GM12891 (cell line): ENCODE data around the gene ABHD5.

ENCODE experiments used
- DNase-seq: peaks from one replicate; pipeline ENCODE4 v3.0.0; 2011; ENCODE audit warnings: low spot score; ENCODE audit not compliant: insufficient read length
- FAIRE-seq: peaks from 2 replicates; lab custom pipeline; 2011; peaks lifted over from hg19 to GRCh38; lab: Jason Lieb, UNC
- PAX5 ChIP-seq: IDR thresholded peaks from 2 replicates; pipeline ENCODE4 v1.6.1; 2011; ENCODE audit warnings: low read length, moderate library complexity, mild to moderate bottlenecking; ENCODE audit not compliant: insufficient read depth, severe bottlenecking
- POLR2A ChIP-seq: IDR thresholded peaks from 2 replicates; pipeline ENCODE4 v1.6.1; 2011; ENCODE audit warnings: low read depth, low read length, control low read depth
- POLR2AphosphoS5 ChIP-seq: IDR thresholded peaks from 2 replicates; pipeline ENCODE4 v1.6.1; 2011; ENCODE audit warnings: low read depth, low read length, control low read depth
- POU2F2 ChIP-seq: IDR thresholded peaks from 2 replicates; pipeline ENCODE4 v1.6.1; 2011; ENCODE audit warnings: low read depth, mild to moderate bottlenecking, control low read depth, low read length, moderate library complexity
- SPI1 ChIP-seq: IDR thresholded peaks from 2 replicates; pipeline ENCODE4 v1.6.1; 2011; ENCODE audit warnings: low read depth, low read length, control low read depth
- TAF1 ChIP-seq: IDR thresholded peaks from 2 replicates; pipeline ENCODE4 v1.6.1; 2011; ENCODE audit warnings: low read depth, low read length, control low read depth

ABHD5 gene

DNA sequence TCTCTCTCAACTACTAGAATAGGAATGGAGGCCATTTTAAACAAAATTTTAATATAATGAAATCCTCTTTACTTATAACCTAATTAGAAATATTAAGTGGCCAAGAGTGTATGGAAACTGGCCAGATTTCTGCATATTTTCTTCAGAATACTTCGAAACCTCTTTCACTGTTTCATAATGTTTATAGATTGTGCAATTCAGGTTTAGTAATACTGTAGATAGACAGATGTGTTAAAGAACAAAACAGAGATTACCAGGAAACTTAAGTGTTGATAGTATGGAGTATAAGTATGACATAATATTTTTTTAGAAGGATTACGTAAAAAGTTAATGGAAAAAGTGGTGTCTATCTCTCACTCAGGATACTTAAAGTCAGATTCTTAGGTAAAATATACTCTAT lies 4.7 kb downstream of the ABHD5 start:
- TF ChIP-seq PAX5 (no peak), POLR2A (no peak), TAF1 (no peak), POU2F2 (no peak), POLR2AphosphoS5 (no peak), SPI1 (no peak)
- DNase-seq: no peak
- no peak for FAIRE-seq

DNA sequence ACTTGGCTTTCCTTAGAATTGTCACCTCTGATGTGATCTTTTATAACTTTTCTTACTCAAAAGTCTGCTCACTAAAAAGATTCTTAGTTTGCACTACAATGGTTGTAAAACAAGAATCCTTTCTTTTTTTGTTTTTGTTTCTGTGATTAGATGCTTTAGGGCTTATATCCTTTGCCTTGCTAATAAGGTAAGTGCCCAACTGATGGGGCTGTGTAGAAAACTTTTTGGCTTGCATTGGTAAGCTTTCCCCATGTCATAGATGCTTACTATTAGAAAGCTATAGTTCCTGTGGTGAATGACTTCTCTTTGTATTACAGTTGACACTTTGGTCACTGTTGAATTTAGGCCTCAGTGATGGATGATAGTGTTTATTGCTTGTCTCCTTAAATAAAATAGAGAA lies 5.1 kb downstream of the ABHD5 start:
- FAIRE-seq: no peak
- DNase-seq: no peak
- TF ChIP-seq TAF1 (no peak), POLR2A (no peak), POLR2AphosphoS5 (no peak), SPI1 (no peak), POU2F2 (no peak), PAX5 (no peak)

DNA sequence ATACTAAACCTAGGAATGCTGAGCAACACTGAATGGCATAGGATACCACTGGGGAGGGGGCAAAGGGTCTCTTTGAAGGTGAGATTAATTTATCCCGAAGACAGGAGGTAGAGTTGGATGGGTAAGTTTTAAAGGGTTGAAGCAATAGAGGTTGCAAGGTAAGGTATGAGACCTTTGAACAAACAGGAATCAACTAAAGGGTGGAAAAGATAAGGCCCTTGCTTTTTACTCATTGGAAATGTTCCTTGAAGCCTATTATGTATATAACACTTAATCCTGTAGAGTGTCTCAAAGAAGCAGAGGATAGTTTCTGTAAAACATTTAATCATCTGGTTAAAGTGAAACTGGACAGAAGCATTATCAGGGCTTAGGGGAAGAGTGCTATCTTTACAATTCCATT lies 5.7 kb downstream of the ABHD5 start:
- FAIRE-seq (no peak), DNase-seq (no peak)
- no peak for TF ChIP-seq POLR2A
- TF ChIP-seq SPI1: no peak
- no peak for TF ChIP-seq TAF1

DNA sequence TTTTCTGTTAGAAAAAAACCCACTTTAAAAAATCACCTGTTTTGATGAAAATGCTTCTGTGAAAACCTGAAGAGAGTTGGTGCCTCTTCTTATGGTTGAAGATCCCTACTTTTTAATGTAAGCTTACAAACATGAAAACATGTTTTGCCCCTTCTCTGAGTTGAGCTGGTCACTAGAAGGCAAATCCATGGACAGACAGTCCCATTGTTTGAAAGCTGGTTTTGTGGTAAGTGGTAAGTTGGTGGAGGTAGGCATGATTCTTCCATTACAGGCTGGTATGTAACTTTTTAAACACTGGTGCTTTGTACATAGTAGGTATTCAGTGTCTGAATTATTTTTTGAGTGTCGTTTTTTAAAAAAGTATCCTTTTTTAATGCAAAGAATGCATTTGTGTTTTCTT lies 6.1 kb downstream of the ABHD5 start:
- DNase-seq (no peak), FAIRE-seq (no peak)
- no peak for TF ChIP-seq POLR2A
- TF ChIP-seq PAX5: no peak
- TF ChIP-seq SPI1: no peak
- TF ChIP-seq TAF1: no peak
- no peak for TF ChIP-seq POU2F2
- TF ChIP-seq POLR2AphosphoS5: no peak

DNA sequence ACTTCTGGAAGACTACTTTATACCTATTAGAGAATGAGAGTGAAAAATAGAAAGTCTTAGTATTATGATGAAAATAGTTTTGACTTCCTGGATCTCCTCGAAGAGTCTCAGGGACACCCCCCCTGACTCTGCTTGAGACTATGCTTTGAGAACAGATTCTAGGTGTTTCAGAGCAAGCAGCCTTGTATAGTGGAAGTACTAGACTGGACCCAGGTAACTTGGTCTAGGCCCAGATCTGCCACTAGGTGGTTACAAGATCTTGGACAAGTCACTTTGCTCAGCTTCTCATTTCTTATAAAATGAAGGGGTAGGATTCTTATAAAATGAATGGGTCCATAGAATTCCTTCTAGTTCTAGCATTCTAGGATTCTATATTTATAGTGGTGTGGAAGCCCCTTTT lies 9.1 kb downstream of the ABHD5 start:
- FAIRE-seq: no peak
- DNase-seq: peak; percentile 7
- no peak for TF ChIP-seq POLR2AphosphoS5
- no peak for TF ChIP-seq POU2F2
- no peak for TF ChIP-seq SPI1
- no peak for TF ChIP-seq PAX5
- no peak for TF ChIP-seq POLR2A
- TF ChIP-seq TAF1: no peak

DNA sequence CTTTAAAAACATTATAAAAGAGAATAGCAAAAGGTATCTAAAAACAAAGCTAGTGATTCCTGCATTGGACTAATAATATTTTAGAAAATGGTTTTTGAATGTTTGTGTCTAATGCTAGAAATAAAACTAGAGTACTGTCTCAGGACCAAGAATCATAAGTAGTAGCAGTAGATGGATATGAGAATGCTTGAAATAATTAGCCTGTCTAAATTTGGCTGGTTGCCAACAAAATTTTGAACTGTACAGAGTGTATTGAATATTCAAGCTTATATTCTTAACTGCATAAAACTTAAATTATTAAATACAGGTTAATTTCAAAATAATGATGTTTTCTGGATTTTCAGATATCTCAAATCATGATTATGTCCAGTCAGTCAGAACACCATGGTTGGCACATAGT lies 14.0 kb downstream of the ABHD5 start:
- FAIRE-seq: no peak
- TF ChIP-seq TAF1 (no peak), POLR2AphosphoS5 (no peak), SPI1 (no peak), PAX5 (no peak), POLR2A (no peak), POU2F2 (no peak)
- no peak for DNase-seq

DNA sequence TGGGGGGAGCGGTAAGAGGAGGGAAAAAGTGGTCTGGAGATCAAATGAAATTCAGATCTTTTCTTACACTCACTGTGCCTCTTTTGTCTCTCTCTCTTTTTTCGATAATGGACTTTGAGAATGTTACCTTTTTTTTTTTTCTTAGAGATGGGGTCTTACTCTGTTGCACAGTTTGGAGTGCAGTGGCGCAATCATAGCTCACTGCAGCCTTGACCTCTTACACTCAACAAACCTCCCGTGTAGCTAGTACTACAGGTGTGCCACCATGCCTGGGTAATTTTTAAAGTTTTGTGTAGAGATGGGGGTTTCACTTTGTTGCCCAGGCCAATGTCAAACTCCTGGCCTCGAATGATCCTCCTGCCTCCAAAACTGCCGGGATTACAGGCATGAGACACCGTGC lies 15.6 kb downstream of the ABHD5 start:
- FAIRE-seq: no peak
- DNase-seq: no peak
- TF ChIP-seq POLR2A (no peak), TAF1 (no peak), POU2F2 (no peak), PAX5 (no peak), POLR2AphosphoS5 (no peak), SPI1 (no peak)

DNA sequence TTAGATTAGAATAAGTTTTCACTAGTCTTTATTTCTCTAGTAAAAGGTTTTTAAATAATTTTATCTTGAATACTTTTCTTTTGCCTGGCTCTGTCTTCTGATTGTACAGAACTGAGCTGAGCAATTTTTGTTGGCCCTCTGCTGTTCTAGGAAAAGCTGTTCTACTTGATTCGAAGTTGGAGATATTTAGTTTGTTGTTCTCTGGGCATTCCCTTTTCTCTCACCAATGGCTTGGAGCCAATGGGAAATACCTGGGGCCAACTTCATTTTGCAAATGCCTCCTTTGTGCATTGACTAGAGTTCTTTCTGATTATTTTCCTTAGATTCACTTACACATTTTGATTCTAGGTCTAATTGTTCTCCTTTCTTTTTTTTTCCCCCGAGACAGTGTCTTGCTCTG lies 16.5 kb downstream of the ABHD5 start:
- DNase-seq (no peak), FAIRE-seq (no peak)
- TF ChIP-seq TAF1: no peak
- TF ChIP-seq POU2F2: no peak
- TF ChIP-seq PAX5: no peak
- TF ChIP-seq POLR2AphosphoS5: no peak
- TF ChIP-seq POLR2A: no peak
- TF ChIP-seq SPI1: no peak

DNA sequence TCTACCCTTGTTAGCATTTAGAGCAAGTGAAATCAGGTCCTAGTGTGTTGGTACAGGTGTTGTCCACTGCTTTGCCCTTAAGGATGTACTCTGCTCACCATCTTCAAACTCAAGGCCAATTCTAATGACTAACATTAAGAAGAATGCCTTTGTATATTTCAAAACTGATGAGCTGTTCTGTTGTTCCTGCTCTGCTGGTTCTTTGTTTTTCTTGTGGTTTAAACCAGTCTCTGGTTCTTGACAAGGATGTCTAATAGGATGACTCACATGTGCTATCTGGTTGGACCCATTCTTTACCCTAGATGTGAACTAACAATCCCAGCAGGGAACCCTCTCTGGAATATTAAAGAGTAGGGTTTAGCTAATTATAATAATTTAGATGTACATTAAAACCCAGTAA lies 17.3 kb downstream of the ABHD5 start:
- TF ChIP-seq POU2F2 (no peak), SPI1 (no peak), PAX5 (no peak), POLR2AphosphoS5 (no peak), POLR2A (no peak), TAF1 (no peak)
- DNase-seq (no peak), FAIRE-seq (no peak)

DNA sequence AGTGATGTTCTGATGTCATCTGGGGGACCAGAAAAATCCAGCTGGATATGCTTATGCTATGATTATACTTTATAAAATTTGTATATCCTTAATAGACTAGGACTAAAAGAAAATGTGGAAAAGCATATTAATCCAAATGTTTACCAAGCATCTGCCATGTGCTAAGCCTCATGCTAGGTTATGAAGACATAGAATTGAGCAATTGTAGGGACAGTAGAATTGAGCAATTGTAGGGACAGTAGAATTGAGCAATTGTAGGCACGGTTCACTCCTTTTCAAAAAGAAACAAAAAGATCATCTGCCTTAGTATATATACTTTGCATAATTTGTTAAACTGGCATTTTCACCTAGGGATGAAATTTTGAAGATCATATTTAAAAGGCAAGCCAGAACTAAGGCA lies 18.3 kb downstream of the ABHD5 start:
- FAIRE-seq (no peak), DNase-seq (no peak)
- TF ChIP-seq POLR2A (no peak), PAX5 (no peak), TAF1 (no peak), POLR2AphosphoS5 (no peak), POU2F2 (no peak), SPI1 (no peak)
